Measurements from ENCODE around the gene ZNF581. TPM values are rescaled to one million over a fixed set of nuclear protein-coding genes. Genes with fewer than 3 reads are reported as not detected.

ZNF581 gene, protein sequence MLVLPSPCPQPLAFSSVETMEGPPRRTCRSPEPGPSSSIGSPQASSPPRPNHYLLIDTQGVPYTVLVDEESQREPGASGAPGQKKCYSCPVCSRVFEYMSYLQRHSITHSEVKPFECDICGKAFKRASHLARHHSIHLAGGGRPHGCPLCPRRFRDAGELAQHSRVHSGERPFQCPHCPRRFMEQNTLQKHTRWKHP
- total RNA-seq, result 10 to 100 TPM in 1 of 2 donors, 1 to 10 TPM in 1; 6.7 to 23.8 TPM

DNA sequence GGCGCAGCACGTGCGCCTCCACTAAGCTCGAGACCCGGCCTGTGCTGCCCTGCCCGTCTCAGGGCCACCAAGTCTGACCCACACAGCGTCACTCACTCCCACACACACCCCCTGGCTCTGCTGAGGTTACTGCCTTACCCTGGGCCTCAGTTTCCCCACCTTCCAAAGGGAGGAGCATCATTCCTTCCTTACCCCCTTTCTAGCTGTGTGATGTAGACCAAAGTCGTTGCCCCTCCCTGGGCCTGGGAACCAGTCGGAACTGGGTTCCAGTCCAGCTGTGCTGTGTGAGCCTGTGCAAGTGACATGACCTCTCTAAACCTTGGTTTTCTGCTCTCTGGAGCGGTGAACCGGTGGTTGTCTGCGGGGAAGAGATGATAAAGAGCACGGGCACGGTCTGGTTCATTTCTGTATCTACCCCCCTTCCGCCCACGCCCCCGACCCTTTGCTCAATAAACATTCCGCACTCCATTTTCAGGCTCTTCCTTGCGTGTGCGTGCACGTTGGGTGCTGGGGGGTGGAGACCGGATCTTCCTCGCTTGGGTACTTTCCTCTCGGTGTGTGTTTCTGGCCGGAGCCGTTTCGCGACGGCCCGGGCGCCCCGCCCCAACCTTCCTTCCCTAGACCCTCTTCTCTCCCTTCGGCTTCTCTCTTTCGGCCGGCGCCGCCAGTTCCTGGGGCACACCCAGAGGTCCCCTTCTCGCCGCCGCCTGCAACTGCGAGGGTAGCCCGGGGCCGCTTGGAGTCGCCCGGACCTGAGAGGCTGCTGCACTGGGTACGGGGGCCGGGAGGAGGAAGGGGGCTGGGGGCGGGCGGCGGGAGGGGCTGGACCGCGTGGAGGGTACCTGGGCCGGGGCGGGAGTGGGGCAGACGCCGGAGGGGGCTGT lies at the start of gene ZNF581:
TSS of gene ZNF581 (plus strand) at position 647 of the 884 bp plus-strand sequence. CDS start 923 bp downstream, outside the sequence.
- peaks cover 10% of the 10 kb centered on the region for H3K36me3 ChIP-seq
- no peaks in the 10 kb centered on the region for H3K9me3 ChIP-seq
- TF ChIP-seq, protein P1, sequence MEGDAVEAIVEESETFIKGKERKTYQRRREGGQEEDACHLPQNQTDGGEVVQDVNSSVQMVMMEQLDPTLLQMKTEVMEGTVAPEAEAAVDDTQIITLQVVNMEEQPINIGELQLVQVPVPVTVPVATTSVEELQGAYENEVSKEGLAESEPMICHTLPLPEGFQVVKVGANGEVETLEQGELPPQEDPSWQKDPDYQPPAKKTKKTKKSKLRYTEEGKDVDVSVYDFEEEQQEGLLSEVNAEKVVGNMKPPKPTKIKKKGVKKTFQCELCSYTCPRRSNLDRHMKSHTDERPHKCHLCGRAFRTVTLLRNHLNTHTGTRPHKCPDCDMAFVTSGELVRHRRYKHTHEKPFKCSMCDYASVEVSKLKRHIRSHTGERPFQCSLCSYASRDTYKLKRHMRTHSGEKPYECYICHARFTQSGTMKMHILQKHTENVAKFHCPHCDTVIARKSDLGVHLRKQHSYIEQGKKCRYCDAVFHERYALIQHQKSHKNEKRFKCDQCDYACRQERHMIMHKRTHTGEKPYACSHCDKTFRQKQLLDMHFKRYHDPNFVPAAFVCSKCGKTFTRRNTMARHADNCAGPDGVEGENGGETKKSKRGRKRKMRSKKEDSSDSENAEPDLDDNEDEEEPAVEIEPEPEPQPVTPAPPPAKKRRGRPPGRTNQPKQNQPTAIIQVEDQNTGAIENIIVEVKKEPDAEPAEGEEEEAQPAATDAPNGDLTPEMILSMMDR (IDR thresholded peaks at IDR 0.05), result no peak
- H3K4me3 ChIP-seq, result peak within 1 kb of the TSS; percentile 96
- peaks cover 51 to 58% of the 10 kb centered on the region in 2 donors for H3K4me1 ChIP-seq (ENCODE audit: control insufficient read depth in 1 of 2, low read depth in 2 of 2)
- no peak for ATAC-seq (ENCODE audit: insufficient number of reproducible peaks, low FRiP score, low read depth)
- no peak for DNase-seq (ENCODE audit: low spot score)
- peak within 1 kb of the TSS; percentile 89 to 92 for H3K27ac ChIP-seq
- H3K27me3 ChIP-seq (replicated peaks; ENCODE audit: insufficient read depth), result no peaks in the 10 kb centered on the region

DNA sequence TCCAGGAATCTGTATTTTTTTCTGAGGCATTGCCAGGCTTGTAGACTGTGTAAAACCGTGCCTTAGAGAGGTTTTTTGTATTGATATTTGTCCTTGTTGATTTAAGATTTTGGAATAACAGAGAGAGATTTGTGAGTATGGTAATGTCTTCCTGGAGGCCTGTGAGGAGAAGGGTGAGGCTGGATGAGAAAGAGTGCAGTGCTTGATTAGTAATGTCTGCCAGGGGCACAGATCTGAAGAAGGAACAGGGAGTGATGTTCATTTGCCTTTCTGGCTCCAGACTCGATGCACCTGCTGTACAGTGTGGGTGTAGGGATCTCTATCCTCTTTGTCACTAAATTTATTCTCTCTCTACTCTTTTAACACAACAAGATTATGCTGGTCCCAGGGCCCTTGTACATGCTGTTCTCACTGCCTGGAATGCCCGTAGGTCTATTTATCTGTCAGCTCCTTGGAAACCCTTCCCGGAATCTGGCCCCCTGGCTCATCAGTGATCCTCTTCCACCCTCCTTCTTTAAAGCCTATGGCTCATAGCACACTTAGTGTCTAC lies 48.4 kb upstream of the ZNF581 start:
- no peak for ATAC-seq (ENCODE audit: insufficient number of reproducible peaks, low FRiP score, low read depth)
- no peaks in the 10 kb centered on the region for H3K27me3 ChIP-seq (replicated peaks; ENCODE audit: insufficient read depth)
- H3K4me3 ChIP-seq, result no peak overlapping the region
- no peak overlapping the region for H3K27ac ChIP-seq
- H3K9me3 ChIP-seq, result no peaks in the 10 kb centered on the region
- no peak for DNase-seq (ENCODE audit: low spot score)
- H3K36me3 ChIP-seq, result peaks cover 12% of the 10 kb centered on the region
- peaks cover 0 to 8% of the 10 kb centered on the region in 2 donors for H3K4me1 ChIP-seq (ENCODE audit: control insufficient read depth in 1 of 2, low read depth in 2 of 2)
- TF ChIP-seq, protein P1 (IDR thresholded peaks at IDR 0.05), result no peak

DNA sequence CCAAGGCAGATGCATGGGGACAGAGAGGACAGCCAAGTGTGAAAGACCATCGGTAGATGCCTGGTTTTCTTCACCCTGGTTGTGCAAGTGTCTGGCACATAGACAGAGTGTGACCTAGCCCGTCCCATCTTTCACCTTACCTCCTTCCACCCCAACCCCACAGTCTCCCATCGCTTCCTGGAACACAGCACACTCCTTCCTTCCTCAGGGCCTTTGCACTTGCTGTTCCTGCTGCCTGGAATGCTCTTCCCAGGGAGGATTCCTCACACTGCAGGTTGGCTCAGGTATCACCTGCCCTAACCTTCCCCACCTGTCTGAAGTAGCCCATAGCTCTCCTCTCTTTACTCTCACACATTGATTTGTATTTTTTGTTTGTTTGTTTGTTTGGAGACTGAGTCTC lies 47.1 kb upstream of the ZNF581 start:
- H3K27ac ChIP-seq, result no peak overlapping the region
- H3K4me3 ChIP-seq, result no peak overlapping the region
- no peaks in the 10 kb centered on the region for H3K27me3 ChIP-seq (replicated peaks; ENCODE audit: insufficient read depth)
- TF ChIP-seq, protein P1 (IDR thresholded peaks at IDR 0.05), result no peak
- H3K36me3 ChIP-seq, result peaks cover 12% of the 10 kb centered on the region
- ATAC-seq (ENCODE audit: insufficient number of reproducible peaks, low FRiP score, low read depth) (no peak), DNase-seq (ENCODE audit: low spot score) (no peak)
- H3K4me1 ChIP-seq (ENCODE audit: control insufficient read depth in 1 of 2, low read depth in 2 of 2), result peaks cover 0 to 16% of the 10 kb centered on the region in 2 donors
- no peaks in the 10 kb centered on the region for H3K9me3 ChIP-seq

DNA sequence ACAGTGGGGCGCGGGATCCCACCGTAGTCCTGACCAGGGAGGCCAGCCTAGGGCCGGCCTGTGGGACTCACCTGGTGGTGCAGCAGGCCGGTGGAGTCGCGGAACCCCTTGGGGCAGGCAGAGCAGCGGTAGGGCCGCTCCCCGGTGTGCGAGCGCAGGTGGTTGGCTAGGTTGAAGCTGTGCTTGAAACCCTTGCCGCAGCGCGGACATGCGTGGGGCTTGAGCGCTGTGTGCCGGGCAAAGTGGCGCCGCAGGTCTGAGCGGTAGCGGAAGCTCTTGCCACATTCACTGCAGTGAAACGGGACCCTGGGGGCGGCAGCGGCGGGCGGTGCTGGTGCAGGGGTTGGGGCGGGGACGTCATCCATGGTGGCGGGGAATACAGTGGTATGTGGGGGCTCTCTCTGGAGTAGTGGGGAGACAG lies 45.9 kb upstream of the ZNF581 start:
- Histone ChIP-seq H3K4me3 (no peak overlapping the region), H3K36me3 (peaks cover 12% of the 10 kb centered on the region), H3K27me3 (replicated peaks; ENCODE audit: insufficient read depth) (no peaks in the 10 kb centered on the region), H3K27ac (no peak overlapping the region), H3K4me1 (ENCODE audit: control insufficient read depth in 1 of 2, low read depth in 2 of 2) (peaks cover 0 to 18% of the 10 kb centered on the region in 2 donors), H3K9me3 (no peaks in the 10 kb centered on the region)
- DNase-seq (ENCODE audit: low spot score), result no peak
- TF ChIP-seq, protein P1 (IDR thresholded peaks at IDR 0.05), result no peak
- no peak for ATAC-seq (ENCODE audit: insufficient number of reproducible peaks, low FRiP score, low read depth)

DNA sequence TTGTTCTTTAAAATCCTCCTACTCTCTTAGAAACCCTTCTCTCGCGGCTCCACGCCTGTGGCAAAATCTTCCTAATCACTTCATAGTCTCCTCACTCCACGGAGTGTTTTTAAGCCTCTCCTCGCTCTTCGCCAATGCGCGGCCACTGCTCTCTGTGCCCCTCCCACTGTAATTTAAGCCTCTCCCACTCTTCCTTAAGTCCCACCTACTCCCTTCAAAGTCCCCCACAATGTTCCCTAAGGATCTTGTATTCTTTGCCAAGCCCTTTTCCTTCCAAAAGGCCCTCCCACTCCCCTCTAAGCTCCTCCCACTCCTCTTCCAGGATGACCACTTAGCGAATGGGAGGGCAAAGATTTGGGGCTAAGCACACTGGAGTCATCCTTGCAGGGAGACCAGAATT lies 45.4 kb upstream of the ZNF581 start:
- DNase-seq (ENCODE audit: low spot score) (no peak), ATAC-seq (ENCODE audit: insufficient number of reproducible peaks, low FRiP score, low read depth) (no peak)
- Histone ChIP-seq H3K27me3 (replicated peaks; ENCODE audit: insufficient read depth) (no peaks in the 10 kb centered on the region), H3K4me1 (ENCODE audit: control insufficient read depth in 1 of 2, low read depth in 2 of 2) (peaks cover 0 to 18% of the 10 kb centered on the region in 2 donors), H3K27ac (peak overlapping the region in 1 of 2 donors; percentile 94), H3K9me3 (no peaks in the 10 kb centered on the region), H3K36me3 (peaks cover 12% of the 10 kb centered on the region), H3K4me3 (no peak overlapping the region)
- TF ChIP-seq, protein P1 (IDR thresholded peaks at IDR 0.05), result no peak

Data from thoracic aorta (tissue), 2 donors.